ENCODE data around the gene PDPN.

GRCh38 chr1:13576926-13577325, 6.7 kb upstream of the PDPN start:
- no peak for TF ChIP-seq POLR2A (IDR thresholded peaks at IDR 0.05; ENCODE audit: low read depth, low read length)
- TF ChIP-seq CTCF (conservative IDR thresholded peaks at IDR 0.05; ENCODE audit: low read depth, low read length) = no peak
- TF ChIP-seq SMC3 (IDR thresholded peaks at IDR 0.05; ENCODE audit: low read depth, low read length) = no peak
- TF ChIP-seq ELK1 (IDR thresholded peaks at IDR 0.05; ENCODE audit: borderline replicate concordance, low read depth, low read length) = no peak
- no peak for TF ChIP-seq BHLHE40 (IDR thresholded peaks at IDR 0.05; ENCODE audit: low read depth, low read length)
- no peak for TF ChIP-seq USF2 (IDR thresholded peaks at IDR 0.05; ENCODE audit: low read depth, low read length)
- TF ChIP-seq RAD21 (IDR thresholded peaks at IDR 0.05; ENCODE audit: low read length) = no peak
- no peak for TF ChIP-seq CHD1 (IDR thresholded peaks at IDR 0.05; ENCODE audit: low read depth, low read length)
- TF ChIP-seq CEBPB (IDR thresholded peaks at IDR 0.05; ENCODE audit: low read depth, low read length) = no peak
- no peak for TF ChIP-seq MAZ (IDR thresholded peaks at IDR 0.05; ENCODE audit: borderline replicate concordance, low read depth, low read length)
- no peak for TF ChIP-seq FOS (IDR thresholded peaks at IDR 0.05; ENCODE audit: low read depth, low read length)
- no peak for TF ChIP-seq RFX5 (IDR thresholded peaks at IDR 0.05; ENCODE audit: low read depth, low read length)

All from IMR-90 (cell line).